T-cell (primary cell): ENCODE results near the gene AGPAT2. TPM values are rescaled to one million over a fixed set of nuclear protein-coding genes. Genes with fewer than 3 reads are reported as not detected.

Experiments
- ATAC-seq, 4 experiments: fragments of 200-7000 bp in 3 of 4; fragments of 150-1000 bp in 1 of 4; cut with Tn5 transposase; replicated peaks in 1 of 4; 1 replicate in 3 of 4; 2 replicates in 1 of 4; pipeline ENCODE4 v1.10.0; 2021; ENCODE audit warnings: moderate library complexity in 3 of 4, mild to moderate bottlenecking in 2 of 4, moderate number of reproducible peaks in 1 of 4
- CTCF ChIA-PET, 2 donors: fragments of 300-600 bp; sonication (Branson Sonifier 250); formaldehyde crosslinking; loops; one replicate each; lab custom pipeline; 2022; ENCODE audit warnings: antibody characterized with exemption in 2 of 2; lab: Charles Lee
- POLR2A ChIA-PET, 2 donors: fragments of 300-600 bp; sonication (Branson Sonifier 250); formaldehyde crosslinking; loops; one replicate each; lab custom pipeline; 2022; ENCODE audit warnings: antibody characterized with exemption in 2 of 2; lab: Charles Lee
- DNase-seq, 35 experiments: peaks; one replicate each; pipeline versions ENCODE4 v3.0.0 to v3.0.0-alpha.2; 2013 to 2023
- H3K27ac ChIP-seq: one replicate; pipeline ENCODE4 v1.5.1; 2013; ENCODE audit warnings: low read length
- H3K27me3 ChIP-seq, 2 experiments: replicated peaks in 1 of 2; 1 replicate in 1 of 2; 2 replicates in 1 of 2; pipeline versions ENCODE4 v1.6.1 to v1.7.0; 2013; ENCODE audit warnings: low read length in 1 of 2, mixed read lengths in 1 of 2; ENCODE audit not compliant: control insufficient read depth in 2 of 2, insufficient read depth in 2 of 2; ENCODE audit errors: extremely low read depth in 1 of 2
- H3K36me3 ChIP-seq, 2 donors: 1 replicate in 1 of 2; 2 replicates in 1 of 2; pipeline versions ENCODE4 v1.6.1 to v1.7.0; 2013; ENCODE audit warnings: low read length in 1 of 2; ENCODE audit not compliant: control insufficient read depth in 2 of 2, insufficient read depth in 1 of 2; ENCODE audit errors: extremely low read depth in 1 of 2
- H3K4me1 ChIP-seq, 2 experiments: 1 replicate in 1 of 2; 2 replicates in 1 of 2; pipeline versions ENCODE4 v1.6.1 to v1.7.0; 2013; ENCODE audit warnings: low read length in 2 of 2, mixed read lengths in 1 of 2; ENCODE audit not compliant: insufficient read depth in 2 of 2, control insufficient read depth in 1 of 2; ENCODE audit errors: extremely low read depth in 1 of 2
- H3K4me3 ChIP-seq, 2 donors: 1 replicate in 1 of 2; 2 replicates in 1 of 2; pipeline versions ENCODE4 v1.5.1 to v1.7.0; 2013; ENCODE audit warnings: mild to moderate bottlenecking in 2 of 2, low read length in 1 of 2, moderate library complexity in 1 of 2; ENCODE audit not compliant: control insufficient read depth in 1 of 2; ENCODE audit errors: extremely low read depth in 1 of 2
- H3K9me3 ChIP-seq: 2 replicates; pipeline ENCODE4 v1.7.0; 2013
- H3K27ac Mint-ChIP-seq, 2 donors: one replicate each; pipeline ENCODE4 v1.8.0; 2020 to 2021; ENCODE audit warnings: mild to moderate bottlenecking in 2 of 2, mixed read lengths in 2 of 2
- H3K27me3 Mint-ChIP-seq, 2 donors: one replicate each; pipeline ENCODE4 v1.8.0; 2021 to 2022; ENCODE audit warnings: mixed read lengths in 2 of 2
- H3K36me3 Mint-ChIP-seq: one replicate; pipeline ENCODE4 v1.8.0; 2021; ENCODE audit warnings: mixed read lengths
- H3K4me1 Mint-ChIP-seq, 3 donors: one replicate each; pipeline ENCODE4 v1.8.0; 2020 to 2022; ENCODE audit warnings: mixed read lengths in 3 of 3, mild to moderate bottlenecking in 1 of 3
- H3K4me3 Mint-ChIP-seq, 3 donors: one replicate each; pipeline ENCODE4 v1.8.0; 2020 to 2022; ENCODE audit warnings: mild to moderate bottlenecking in 3 of 3, mixed read lengths in 3 of 3, moderate library complexity in 3 of 3
- H3K9me3 Mint-ChIP-seq, 3 donors: one replicate each; pipeline ENCODE4 v1.8.0; 2020 to 2022; ENCODE audit warnings: mixed read lengths in 3 of 3
- WGBS: methylation state at CpG from one replicate; pipeline ENCODE4 v1.1.5; 2013; ENCODE audit warnings: missing lambda C conversion rate; ENCODE audit not compliant: insufficient coverage; 5-methylcytosine and 5-hydroxymethylcytosine counted together
- total RNA-seq, 35 experiments: library from RNA in 6 of 35; stranded (reverse) in 6 of 35; fragments of 120-200 nt in 1 of 35; gene quantifications; one replicate each; pipeline versions ENCODE4 v1.2.1 to v1.2.4 and lab custom pipeline; 2013 to 2026

AGPAT2 gene
- total RNA-seq, 5 donors from 2014 or later (not counting 1 experiment from before 2014, with no cell fraction given): 6.5 to 13.0 (median 12.1) TPM

DNA sequence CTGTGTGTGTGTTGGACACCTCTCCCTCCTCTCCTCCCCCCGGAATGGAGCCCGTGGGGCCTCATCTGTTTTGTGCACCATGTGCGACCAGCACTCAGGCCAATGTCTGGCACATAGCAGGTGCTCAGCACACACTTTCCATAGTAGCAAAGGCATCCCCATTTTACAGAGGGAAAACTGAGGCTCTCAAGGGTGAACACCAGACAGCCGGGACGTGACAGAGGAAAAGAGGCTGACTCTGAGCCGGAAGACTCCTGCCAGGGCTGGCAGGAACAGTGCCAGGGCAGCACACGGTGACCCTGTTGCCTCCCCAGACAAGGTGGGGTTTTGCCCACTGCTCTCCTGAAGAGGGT, 1.8 kb upstream of the AGPAT2 start:
- ATAC-seq (no peak), DNase-seq (no peak)
- WGBS: 85% methylated on average over 5 of the region's 7 CpGs
- no peaks in the 10 kb centered on the region for H3K36me3 ChIP-seq
- H3K4me3 ChIP-seq: no peak overlapping the region
- POLR2A ChIA-PET: interaction anchor here in 1 of 2 donors (0.7 kb wide), 1 partner anchor 492 kb away, joined by 3 read pairs; no protein-coding TSS in a partner anchor
- Mint-ChIP-seq H3K4me1 (peaks cover 2 to 8% (median 6%) of the 10 kb centered on the region in 3 donors), H3K27ac (no peak overlapping the region), H3K9me3 (no peaks in the 10 kb centered on the region), H3K4me3 (peak overlapping the region; percentile 24 to 53 (median 47)), H3K27me3 (peaks cover 0 to 15% of the 10 kb centered on the region in 2 donors), H3K36me3 (no peaks in the 10 kb centered on the region)
- H3K4me1 ChIP-seq: peaks cover 0 to 20% of the 10 kb centered on the region in 2 experiments
- H3K27me3 ChIP-seq: peaks cover 0 to 33% of the 10 kb centered on the region in 2 experiments
- H3K27ac ChIP-seq: no peak overlapping the region
- CTCF ChIA-PET: no interaction called here
- no peaks in the 10 kb centered on the region for H3K9me3 ChIP-seq

DNA sequence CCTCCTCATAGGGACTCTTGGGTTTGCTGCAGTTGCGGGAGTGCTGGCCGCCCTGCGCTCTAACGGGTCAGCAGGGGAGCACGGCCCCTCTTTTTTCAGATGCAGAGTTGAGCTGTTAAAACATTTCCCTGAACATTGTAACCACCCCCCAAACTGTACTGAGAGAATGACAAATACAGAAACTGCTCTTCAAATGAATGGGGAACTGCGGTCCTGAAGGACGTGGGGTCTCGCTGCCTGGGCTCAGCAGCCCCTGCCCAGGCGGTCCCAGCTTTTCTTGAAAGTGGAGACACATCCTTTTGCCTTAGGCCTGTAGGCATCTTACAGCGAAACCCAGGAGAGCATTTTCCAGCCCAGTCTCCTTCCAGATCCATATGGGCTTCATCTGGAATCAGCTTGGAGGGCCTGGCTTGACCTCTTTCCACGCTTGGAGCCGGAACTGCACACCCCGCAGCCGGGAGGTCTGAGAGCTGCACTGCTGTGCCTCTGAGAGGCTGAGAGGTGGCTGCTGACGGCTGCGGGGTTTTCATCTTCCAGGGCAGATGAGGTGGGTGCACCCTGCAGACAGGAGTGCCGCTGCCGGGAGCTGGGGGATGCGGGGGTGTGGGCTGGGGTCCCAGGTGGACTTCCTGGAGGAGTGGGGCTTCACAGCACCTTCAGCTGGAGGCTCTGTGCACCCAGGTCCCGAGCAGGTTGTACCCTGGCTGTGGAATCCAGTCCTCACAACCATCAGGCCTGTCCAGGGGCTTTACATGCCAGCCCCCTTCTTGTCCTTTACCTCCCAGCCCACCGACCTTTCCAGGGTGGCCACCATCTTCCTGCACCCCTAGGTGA, 1.2 kb upstream of the AGPAT2 start:
- Histone ChIP-seq H3K9me3 (no peaks in the 10 kb centered on the region), H3K36me3 (no peaks in the 10 kb centered on the region), H3K27me3 (peaks cover 0 to 29% of the 10 kb centered on the region in 2 experiments), H3K4me1 (peaks cover 0 to 20% of the 10 kb centered on the region in 2 experiments), H3K4me3 (no peak overlapping the region), H3K27ac (no peak overlapping the region)
- peaks cover 2 to 8% (median 6%) of the 10 kb centered on the region in 3 donors for H3K4me1 Mint-ChIP-seq
- CTCF ChIA-PET: interaction anchor here in 1 of 2 donors (1.1 kb wide), 1 partner anchor 202 kb away, joined by 4 read pairs; no protein-coding TSS in a partner anchor
- peak overlapping the region in 1 of 2 donors; percentile 22 for H3K27ac Mint-ChIP-seq
- H3K36me3 Mint-ChIP-seq: no peaks in the 10 kb centered on the region
- 69% methylated on average over 13 of the region's 21 CpGs for WGBS
- POLR2A ChIA-PET: no interaction called here
- DNase-seq: no peak
- H3K9me3 Mint-ChIP-seq: no peaks in the 10 kb centered on the region
- peak overlapping the region; percentile 32 to 54 (median 47) for H3K4me3 Mint-ChIP-seq
- peaks cover 0 to 15% of the 10 kb centered on the region in 2 donors for H3K27me3 Mint-ChIP-seq
- ATAC-seq: no peak

DNA sequence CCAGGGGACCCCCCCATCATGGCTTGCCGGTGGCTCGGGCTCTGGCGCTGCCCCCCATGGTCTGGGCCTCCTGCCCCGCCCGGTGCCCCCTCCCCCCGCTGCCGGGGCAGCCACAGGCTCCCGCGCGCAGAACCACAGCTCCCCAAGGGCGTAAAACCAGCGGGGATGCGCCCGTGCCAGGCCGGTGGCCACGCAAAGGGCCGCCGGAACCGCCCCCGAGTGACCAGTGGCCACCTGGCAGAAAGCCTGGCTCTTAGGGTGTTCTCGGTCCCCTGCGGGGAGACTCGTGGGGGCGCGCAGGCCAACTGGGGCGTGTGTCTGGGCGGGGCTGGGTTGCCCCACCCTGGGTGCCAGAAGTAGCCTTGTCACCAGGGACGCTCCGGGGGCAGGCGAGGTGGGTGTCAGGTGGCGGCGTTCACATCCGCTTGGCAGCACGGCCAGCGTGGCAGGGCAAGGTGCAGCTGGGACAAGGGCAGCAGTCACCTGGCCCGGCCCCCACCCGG, 515 bp upstream of the AGPAT2 start:
- Histone ChIP-seq H3K4me1 (peaks cover 0 to 20% of the 10 kb centered on the region in 2 experiments), H3K9me3 (no peaks in the 10 kb centered on the region), H3K27me3 (peaks cover 0 to 23% of the 10 kb centered on the region in 2 experiments), H3K4me3 (peak overlapping the region in 1 of 2 donors; percentile 10), H3K36me3 (no peaks in the 10 kb centered on the region), H3K27ac (no peak overlapping the region)
- WGBS: 13% methylated on average over 34 of the region's 37 CpGs
- H3K36me3 Mint-ChIP-seq: no peaks in the 10 kb centered on the region
- peak overlapping the region; percentile 21 to 54 (median 32) for H3K4me3 Mint-ChIP-seq
- no peak for DNase-seq
- H3K27ac Mint-ChIP-seq: no peak overlapping the region
- ChIA-PET CTCF (interaction anchor here in 1 of 2 donors (1.1 kb wide), 1 partner anchor 202 kb away, joined by 4 read pairs; no protein-coding TSS in a partner anchor), POLR2A (no interaction called here)
- no peak for ATAC-seq
- H3K27me3 Mint-ChIP-seq: peaks cover 0 to 8% of the 10 kb centered on the region in 2 donors
- no peaks in the 10 kb centered on the region for H3K9me3 Mint-ChIP-seq
- H3K4me1 Mint-ChIP-seq: peaks cover 2 to 8% (median 6%) of the 10 kb centered on the region in 3 donors

DNA sequence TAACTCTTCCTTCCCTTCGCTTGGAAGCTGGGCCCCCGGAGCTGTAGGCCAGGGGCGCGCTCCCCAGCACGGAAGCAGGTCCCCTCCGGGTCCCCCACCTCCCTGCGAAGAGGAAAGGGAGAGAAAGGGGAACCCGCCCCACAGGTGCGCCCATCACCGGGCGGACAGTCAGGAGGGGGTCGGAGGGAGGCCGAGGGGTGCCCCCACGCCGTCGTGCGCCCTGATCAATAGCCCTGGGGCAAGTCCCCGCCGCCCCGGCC, 793 bp downstream of the AGPAT2 start:
- no peaks in the 10 kb centered on the region for H3K36me3 Mint-ChIP-seq
- Histone ChIP-seq H3K27me3 (peaks cover 0 to 16% of the 10 kb centered on the region in 2 experiments), H3K36me3 (no peaks in the 10 kb centered on the region), H3K27ac (no peak overlapping the region), H3K9me3 (no peaks in the 10 kb centered on the region), H3K4me3 (peak overlapping the region; percentile 66 to 72), H3K4me1 (peaks cover 0 to 20% of the 10 kb centered on the region in 2 experiments)
- POLR2A ChIA-PET: no interaction called here
- 1% methylated on average over 13 of the region's 20 CpGs for WGBS
- peaks cover 2 to 8% (median 6%) of the 10 kb centered on the region in 3 donors for H3K4me1 Mint-ChIP-seq
- no peak overlapping the region for H3K27ac Mint-ChIP-seq
- peak overlapping the region; percentile 71 to 76 (median 72) for H3K4me3 Mint-ChIP-seq
- CTCF ChIA-PET: no interaction called here
- ATAC-seq (no peak), DNase-seq (no peak)
- H3K9me3 Mint-ChIP-seq: no peaks in the 10 kb centered on the region
- peaks cover 0 to 7% of the 10 kb centered on the region in 2 donors for H3K27me3 Mint-ChIP-seq

DNA sequence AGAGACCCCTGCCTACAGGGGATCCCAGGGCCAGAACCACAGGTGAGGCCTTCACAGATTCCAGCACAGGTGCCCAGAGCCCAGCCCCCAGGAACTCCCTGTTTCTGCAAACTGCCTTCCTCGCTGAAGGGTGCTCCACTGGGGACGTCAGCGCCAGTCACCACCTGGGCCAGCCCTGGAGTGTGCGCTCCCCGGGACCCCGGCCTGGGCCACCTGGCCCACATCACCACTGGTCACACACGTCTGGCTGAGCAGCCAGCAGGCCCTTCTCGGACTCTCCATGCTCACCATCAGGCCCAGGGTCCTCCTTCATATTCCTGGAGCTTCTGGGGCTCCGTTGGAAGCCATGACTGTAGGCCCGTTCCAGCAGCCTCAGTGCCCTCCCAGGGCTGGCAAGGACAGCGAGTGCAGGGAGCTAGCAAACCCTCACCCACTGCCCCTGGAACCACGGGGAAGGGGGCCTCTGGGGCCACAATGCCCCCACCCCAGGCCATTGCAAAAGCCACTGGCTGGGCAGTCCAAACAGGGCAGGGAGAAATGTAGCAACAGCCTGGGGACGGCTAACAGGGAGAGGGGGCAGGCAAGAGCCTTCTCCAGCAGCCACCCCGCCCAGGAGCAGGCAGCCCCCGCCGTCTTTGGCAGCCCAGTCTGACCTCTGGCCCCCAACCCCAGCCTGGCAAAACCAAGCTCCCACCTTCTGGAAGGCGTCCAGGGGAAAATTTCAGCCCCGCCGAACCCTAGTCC, 1.3 kb downstream of the AGPAT2 start:
- Mint-ChIP-seq H3K27ac (peak overlapping the region in 1 of 2 donors; percentile 39), H3K9me3 (no peaks in the 10 kb centered on the region), H3K4me3 (peak overlapping the region; percentile 71 to 76 (median 72)), H3K27me3 (peaks cover 0 to 7% of the 10 kb centered on the region in 2 donors), H3K36me3 (no peaks in the 10 kb centered on the region), H3K4me1 (peaks cover 2 to 8% (median 6%) of the 10 kb centered on the region in 3 donors)
- ChIA-PET POLR2A (no interaction called here), CTCF (interaction anchor here in 1 of 2 donors (0.6 kb wide), 1 partner anchor 30 kb away, joined by 4 read pairs; no protein-coding TSS in a partner anchor)
- H3K4me1 ChIP-seq: peaks cover 0 to 20% of the 10 kb centered on the region in 2 experiments
- no peak overlapping the region for H3K27ac ChIP-seq
- no peaks in the 10 kb centered on the region for H3K9me3 ChIP-seq
- peaks cover 0 to 11% of the 10 kb centered on the region in 2 experiments for H3K27me3 ChIP-seq
- DNase-seq (no peak), ATAC-seq (no peak)
- H3K4me3 ChIP-seq: peak overlapping the region; percentile 66 to 72
- 80% methylated on average over 13 of the region's 19 CpGs for WGBS
- H3K36me3 ChIP-seq: no peaks in the 10 kb centered on the region

DNA sequence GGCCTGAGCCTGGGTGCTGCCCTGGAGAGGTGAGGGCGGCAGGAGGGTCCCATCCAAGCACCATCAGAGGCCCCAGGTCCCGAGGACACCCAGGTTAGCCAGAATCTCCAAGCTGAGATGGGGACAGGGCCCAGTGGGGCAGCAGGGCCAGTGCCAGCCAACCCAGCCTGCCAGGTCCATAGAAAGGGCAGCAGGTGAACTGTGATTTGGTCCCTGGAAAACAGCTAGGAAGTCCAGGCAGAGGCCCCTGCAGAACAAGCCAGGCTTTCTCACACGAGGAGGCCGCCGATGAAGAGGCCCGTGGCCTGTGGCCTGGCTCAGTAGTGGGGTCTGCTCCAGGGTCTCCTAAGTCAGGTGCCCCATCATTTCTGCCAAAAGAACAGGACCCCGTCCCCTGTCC, 2.0 kb downstream of the AGPAT2 start:
- no peak for ATAC-seq
- ChIA-PET CTCF (no interaction called here), POLR2A (no interaction called here)
- no peaks in the 10 kb centered on the region for H3K36me3 Mint-ChIP-seq
- no peaks in the 10 kb centered on the region for H3K9me3 ChIP-seq
- DNase-seq: no peak
- peaks cover 0 to 20% of the 10 kb centered on the region in 2 experiments for H3K4me1 ChIP-seq
- H3K27ac Mint-ChIP-seq: no peak overlapping the region
- peaks cover 0 to 7% of the 10 kb centered on the region in 2 donors for H3K27me3 Mint-ChIP-seq
- no peak overlapping the region for H3K27ac ChIP-seq
- no peaks in the 10 kb centered on the region for H3K9me3 Mint-ChIP-seq
- no peaks in the 10 kb centered on the region for H3K36me3 ChIP-seq
- no peak overlapping the region for H3K4me3 ChIP-seq
- peaks cover 0 to 4% of the 10 kb centered on the region in 2 experiments for H3K27me3 ChIP-seq
- H3K4me1 Mint-ChIP-seq: peaks cover 2 to 8% (median 6%) of the 10 kb centered on the region in 3 donors
- 93% methylated on average over 5 of the region's 7 CpGs for WGBS
- peak overlapping the region in 2 of 3 donors; percentile 31 to 39 for H3K4me3 Mint-ChIP-seq
